Measurements from ENCODE around the gene MLIP.

MLIP gene

DNA sequence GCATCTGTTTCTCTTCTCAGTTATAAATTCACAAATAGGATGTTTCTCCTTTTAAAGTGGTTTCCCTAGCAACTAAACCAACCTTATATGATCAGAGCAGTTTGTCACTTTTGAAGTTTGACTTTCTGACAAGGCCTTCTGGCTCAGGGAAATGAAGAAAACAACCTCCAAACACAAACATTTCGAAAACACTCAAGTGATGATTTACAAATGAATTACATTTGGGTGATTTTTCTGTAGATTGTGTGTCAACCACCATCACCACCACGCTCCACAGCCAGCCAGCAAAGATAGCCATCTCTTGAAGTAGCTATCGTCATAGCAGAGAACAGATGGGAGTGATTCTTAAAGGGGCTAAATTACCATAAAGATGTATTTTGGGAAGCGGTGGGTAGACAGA is 16.5 kb upstream of the MLIP start:
- no peak for DNase-seq (ENCODE audit: insufficient read length, low spot score)
- no peak for FAIRE-seq

DNA sequence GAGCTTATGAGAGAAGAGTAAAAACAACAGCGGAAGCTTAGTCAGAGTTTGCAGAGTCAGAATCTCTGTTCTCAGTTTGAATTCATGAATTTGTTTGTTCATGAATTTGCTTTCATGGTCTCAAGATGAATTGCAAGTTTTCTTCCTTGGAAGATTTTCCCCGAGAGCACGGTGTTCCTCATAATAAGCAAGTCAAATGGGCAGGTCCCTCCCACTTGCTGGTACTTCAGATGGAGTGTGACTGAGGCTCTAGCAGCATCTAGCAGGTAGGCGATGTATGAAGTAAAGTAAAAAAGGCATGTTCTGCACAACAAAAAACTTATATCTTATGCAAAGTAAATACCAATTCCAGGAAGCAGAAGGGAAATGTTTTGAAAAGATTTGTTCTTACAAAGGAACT is 15.5 kb upstream of the MLIP start:
- FAIRE-seq (no peak), DNase-seq (ENCODE audit: insufficient read length, low spot score) (no peak)

DNA sequence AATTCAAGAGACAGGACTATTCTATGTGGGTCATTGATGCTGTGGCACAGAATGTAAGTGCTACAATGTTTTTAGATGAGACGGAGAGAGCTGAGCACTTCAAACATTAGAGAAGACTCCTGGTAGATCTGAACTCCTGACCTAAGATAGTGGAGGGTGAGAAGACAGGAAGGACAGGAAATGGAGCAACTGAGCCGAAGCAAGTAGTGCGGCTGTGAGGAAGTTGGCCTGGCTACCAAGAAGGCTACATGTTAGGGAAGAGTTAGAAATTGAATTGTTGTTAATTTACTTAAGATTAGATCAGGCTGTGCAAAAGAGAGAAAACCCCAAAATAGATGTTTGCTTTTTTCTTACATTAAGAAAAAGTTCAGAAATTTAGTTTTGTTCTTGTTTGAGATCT is 14.4 kb upstream of the MLIP start:
- no peak for DNase-seq (ENCODE audit: insufficient read length, low spot score)
- no peak for FAIRE-seq

DNA sequence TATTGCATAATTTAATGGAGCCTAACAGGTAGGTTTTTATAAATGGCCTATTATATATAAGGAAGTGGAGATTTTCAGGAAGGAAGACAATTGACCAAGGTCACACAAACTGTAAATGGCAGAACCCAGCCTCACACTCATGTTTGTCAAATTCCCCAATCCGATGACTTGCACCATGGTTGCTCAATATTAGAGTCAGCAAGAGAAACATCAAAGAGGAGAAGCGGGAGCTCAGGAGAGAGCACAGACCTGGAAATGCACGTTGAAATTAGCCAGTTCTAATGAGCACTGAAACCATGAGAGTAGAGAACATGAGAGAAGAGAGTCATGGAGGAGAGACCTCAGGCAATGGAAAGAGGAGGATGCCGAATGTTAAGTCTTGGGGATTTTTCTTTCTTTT is 13.5 kb upstream of the MLIP start:
- DNase-seq (ENCODE audit: insufficient read length, low spot score) (no peak), FAIRE-seq (no peak)

DNA sequence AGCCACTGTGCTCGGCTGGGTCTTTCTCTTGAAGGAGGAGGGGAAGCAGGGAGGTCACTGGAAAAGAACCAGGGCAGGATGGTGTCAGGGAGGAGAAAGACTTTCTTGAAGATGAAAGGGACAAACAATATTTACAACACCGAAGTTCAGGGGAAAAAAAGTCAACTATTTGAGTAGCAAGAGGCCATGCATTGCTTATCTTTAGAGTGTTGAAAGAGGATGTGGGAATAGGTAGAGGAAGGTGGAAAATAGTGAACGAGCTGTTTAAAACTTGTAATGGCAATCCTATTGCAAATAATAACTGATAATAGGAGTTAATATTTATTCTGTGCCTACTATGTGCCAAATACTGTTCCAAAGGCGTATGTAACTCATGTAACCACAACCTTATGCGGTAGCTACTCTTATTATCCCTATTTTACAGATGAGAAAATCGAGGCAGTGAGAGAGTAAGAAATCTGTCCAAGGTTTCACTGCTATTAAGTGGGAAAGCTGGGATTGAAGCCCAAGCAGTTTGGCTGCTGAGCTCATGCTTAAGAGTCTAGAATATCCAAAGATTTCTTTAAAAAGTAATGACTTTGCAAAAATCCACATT is 12.7 kb upstream of the MLIP start:
- no peak for FAIRE-seq

DNA sequence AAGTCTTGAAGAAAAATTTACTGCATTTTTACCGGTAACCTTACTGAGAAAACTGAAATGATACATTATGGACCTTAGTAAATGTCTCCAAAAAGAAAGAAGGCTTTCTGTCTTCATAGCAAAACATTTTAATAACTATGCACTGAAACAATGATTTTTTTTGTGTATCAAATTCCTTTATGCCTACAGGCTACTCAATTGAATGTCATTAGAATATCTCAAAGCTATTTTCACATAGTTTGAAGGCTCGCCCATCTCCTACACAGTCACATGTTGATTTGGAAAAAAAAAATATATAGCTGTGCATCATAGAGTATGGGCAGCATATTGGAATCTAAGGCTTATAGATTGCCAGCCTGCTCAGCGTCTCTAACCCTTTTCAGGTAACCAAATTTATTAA is 12.0 kb upstream of the MLIP start:
- peak; percentile 8 for FAIRE-seq
- DNase-seq (ENCODE audit: insufficient read length, low spot score) = no peak

More for the DNA sequence above, 12.7 kb upstream of the MLIP start:
- DNase-seq (ENCODE audit: insufficient read length, low spot score) = no peak

DNA sequence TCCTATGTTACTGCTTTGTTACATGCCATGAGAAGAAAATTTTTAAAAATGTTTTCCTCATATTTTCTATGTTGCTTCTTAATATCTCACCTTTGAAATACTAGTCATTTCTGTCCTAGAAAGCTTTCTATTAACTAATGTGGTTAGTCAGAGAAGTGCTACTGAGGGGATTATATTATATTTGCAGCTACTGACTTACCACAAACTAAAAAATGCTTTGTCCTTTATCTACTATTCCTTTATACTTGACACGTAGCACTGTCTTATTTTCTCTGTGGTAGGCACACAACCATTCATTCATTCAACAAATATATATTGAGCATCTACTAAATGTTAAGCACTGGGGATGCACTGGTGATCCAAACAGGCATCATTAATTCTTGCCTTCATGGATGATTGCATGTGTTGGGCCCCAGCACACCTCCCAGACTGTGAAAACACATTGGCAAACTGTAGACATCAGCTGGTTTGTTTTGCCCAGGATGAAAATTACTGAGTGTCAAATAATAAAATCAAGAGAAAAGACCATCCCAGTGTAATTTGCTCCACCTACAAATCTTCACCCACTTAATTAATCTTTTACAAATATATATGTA is 10.7 kb upstream of the MLIP start:
- FAIRE-seq = no peak
- no peak for DNase-seq (ENCODE audit: insufficient read length, low spot score)

DNA sequence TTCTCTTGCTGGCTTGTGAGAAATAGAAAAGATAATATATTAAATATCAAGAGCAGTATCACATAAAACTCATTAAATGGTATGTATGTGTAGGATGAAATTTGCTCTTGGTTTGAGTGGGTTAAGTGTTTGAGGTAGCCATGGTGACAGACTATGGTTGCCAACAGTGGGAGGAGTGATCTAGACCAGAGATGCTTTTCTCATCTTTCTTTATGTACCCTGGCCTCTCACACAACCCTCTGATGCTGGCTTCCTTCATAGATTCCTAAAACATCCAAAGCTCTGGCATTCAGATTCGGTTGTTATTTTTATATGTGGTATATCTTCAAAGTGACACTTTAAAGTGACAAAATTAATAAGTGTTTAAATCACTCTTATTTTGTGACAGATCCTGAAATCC is 9.0 kb upstream of the MLIP start:
- no peak for FAIRE-seq
- no peak for DNase-seq (ENCODE audit: insufficient read length, low spot score)

DNA sequence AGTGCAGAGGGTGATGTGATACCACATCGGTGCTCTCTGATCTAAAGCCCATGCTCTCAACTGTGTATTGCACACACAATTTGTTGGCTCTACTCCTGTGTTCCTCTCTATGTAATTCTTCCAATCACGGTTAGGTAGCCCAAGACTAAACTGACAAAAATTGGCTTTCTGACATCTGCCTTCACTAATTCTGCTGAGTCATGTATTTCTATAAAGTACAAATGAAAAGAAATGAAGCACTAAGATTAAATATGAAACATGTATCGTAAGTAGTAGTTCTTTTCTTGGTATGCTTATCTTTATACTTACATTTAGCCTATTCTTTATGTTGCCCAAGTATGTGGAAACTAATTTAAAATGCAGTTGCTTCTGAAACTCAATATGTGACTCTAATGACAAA is 7.7 kb upstream of the MLIP start:
- DNase-seq (ENCODE audit: insufficient read length, low spot score) (no peak), FAIRE-seq (no peak)

DNA sequence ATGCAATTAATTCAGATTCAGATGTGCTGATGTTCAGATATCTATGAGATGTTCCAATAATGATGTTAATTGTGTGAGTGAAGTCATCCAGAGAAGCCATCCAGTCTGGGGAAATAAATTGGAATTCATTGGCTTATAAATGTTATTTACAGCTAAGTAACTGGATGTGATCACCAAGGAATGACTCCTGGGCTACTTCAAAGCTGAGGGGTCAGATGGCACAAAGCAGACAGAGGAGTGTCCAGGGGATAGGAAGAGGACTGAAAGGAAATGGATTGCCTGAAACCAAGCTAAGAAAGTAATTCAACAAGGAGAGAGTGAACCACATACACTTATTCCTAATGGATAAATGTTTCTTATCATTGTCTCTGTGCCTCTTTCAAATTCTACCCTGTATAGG is 4.5 kb upstream of the MLIP start:
- no peak for DNase-seq (ENCODE audit: insufficient read length, low spot score)
- no peak for FAIRE-seq

DNA sequence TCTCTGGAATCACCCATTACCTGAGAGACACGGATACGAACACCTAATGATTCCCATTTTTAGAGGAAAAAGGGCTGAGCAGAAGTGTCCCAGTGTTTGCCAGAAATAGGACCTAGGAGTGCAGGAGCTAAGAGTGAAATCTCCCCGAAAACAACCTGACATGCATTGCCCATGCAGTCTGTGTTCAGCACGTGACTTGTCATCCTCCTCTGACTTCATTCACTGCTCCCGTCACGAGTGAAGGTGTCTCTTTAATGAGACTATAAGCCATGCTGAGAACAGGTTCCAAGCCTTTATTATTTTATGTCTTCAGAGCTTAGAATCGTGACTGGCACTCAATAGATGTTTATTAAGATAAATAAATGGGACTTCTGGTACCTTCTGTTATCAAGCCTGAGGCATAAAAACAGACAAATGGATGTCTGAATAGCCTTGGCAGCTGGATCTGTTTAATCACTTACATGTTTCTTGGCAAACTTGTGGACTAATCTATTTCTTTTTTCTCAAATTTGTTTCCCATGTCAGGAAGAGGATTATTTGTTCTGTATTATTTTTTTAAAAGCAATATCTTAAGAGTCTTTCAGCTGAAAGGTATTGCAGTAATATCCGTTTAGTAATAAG is 3.7 kb upstream of the MLIP start:
- FAIRE-seq (no peak), DNase-seq (ENCODE audit: insufficient read length, low spot score) (no peak)

DNA sequence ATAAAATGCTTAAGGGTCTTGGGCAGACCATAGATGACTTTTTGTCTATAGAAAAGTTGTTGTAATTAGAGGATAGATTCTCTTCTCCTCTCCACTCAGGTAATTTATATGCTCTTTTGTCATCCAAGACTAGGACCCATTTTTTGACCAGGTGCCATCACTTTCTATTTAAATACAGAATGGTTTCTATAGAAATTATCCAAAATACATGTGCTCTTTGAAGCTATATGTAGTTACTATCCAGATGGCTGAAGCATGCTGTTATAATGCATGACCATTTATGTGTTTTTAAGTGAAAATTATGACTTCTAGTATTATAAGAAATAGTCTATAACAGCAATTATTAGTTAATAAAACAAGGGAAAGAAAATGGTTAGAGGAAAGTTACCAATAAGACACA is 3.0 kb upstream of the MLIP start:
- no peak for FAIRE-seq
- no peak for DNase-seq (ENCODE audit: insufficient read length, low spot score)

DNA sequence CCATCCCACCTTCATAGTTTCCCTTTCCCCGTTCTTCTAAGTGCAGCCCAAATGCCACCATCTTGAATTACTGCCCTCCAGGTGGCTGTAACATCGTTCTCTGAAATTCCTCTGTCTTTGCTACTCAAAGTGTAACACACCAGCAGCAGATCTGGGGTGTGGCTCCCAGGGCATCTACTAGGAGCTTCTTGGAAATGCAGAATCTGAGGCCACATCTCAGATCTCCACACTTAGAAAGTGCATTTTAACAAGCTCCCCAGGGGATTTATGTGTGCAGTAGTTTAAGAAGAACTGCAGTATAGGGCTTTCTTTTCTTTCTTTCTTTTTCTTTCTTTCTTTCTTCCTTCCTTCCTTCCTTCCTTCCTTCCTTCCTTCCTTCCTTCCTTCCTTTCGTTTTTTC is 1.7 kb upstream of the MLIP start:
- DNase-seq (ENCODE audit: insufficient read length, low spot score) (no peak), FAIRE-seq (no peak)

DNA sequence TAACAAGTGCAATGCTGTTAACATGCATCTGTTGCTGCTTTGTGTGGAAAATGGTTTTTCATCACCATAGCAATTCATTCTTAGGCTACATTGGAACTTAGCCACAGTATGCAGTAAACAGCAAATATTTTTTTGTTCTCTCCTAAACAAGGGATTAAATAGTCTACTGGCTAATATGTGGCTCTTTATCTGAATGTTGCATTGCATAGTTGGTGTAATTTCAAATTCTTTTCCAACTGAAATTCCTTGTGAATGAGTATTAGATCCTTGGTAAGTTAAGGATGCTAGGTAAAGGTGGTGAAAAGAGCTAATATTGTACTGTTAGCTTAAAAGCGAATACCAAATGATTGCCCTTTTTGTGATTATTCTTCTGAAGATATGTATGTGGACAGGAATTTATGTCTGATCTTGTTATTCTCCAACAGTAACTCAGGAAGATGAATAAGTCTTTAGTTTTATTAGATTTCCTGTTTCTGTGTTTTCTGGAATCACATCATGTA is 958 bp downstream of the MLIP start:
- no peak for DNase-seq (ENCODE audit: insufficient read length, low spot score)

DNA sequence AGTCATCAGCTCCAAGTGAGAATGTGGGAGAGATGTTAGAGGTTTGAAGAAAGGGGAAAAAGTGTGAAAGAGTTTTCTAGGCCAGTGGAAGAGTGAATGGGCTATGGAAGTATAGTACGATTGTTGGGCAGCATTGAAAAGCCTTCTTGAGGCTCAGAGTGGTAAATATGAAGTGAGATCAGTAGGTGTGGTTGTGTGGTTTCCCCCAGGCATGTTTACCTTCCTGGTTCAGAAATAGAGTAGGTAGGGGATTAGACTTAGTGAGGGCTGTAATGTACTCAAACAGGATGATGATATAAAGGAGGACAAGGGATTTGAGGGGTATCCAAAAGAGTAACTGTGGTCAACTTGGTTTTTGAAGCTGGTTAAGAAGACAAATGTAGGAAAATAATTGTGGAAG is 3.7 kb downstream of the MLIP start:
- FAIRE-seq = no peak
- no peak for DNase-seq (ENCODE audit: insufficient read length, low spot score)

More for the DNA sequence above, 958 bp downstream of the MLIP start:
- no peak for FAIRE-seq

DNA sequence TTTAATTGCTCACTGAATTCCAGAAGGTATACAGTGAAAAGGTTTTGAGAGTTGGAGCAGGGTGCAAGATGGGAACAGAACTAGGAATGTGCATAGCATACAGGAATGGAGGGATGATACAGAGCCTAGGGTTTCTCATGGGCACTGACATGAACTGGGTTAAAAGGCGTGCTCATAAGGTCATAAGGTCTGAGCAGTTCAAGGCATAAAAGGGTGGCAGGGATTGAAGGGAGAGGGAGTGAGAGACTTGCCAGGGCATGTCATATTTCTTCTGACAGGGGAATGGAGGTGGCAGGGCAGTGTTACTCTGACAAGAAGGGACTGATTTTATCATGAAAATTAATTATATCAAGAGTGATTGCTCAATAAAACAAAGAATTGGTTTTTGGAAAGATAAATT is 4.7 kb downstream of the MLIP start:
- FAIRE-seq = no peak

DNA sequence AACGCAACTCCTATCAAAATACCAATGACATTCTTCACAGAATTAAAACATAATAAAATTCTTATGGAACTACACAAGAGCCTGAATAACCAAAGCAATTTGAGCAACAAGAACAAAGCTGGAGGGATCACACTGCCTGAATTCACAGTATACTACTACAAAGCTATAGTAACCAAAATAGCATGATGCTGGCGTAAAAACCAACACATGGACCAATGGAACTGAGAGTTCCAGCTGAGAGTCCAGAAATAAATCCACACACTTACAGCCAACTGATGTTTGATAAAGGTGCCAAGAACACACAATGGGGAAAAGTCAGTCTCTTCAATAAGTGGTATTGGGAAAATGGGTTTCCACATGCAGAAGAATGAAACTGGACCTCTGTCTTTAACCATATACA is 6.9 kb downstream of the MLIP start:
- DNase-seq (ENCODE audit: insufficient read length, low spot score) = no peak
- no peak for FAIRE-seq

More for the DNA sequence above, 4.7 kb downstream of the MLIP start:
- no peak for DNase-seq (ENCODE audit: insufficient read length, low spot score)

DNA sequence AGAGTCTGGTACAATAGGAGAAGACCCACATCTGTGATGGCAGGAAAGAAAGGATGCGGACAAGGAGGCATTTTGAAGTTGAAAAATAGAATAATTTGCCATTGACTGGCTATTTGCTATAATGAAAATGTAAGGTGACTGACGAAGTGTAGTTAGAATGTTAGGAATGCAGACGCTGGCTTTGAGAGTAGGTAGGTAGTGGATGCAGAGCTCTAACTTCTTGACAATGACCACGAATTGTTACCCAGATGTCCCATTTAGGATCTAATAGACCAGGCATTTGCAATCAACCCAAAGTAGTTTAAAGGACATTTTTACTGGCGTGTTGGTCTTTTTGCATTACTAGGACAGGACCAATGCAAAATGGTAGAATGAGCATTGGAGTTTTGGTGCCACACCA is 14.2 kb downstream of the MLIP start:
- no peak for FAIRE-seq
- no peak for DNase-seq (ENCODE audit: insufficient read length, low spot score)

DNA sequence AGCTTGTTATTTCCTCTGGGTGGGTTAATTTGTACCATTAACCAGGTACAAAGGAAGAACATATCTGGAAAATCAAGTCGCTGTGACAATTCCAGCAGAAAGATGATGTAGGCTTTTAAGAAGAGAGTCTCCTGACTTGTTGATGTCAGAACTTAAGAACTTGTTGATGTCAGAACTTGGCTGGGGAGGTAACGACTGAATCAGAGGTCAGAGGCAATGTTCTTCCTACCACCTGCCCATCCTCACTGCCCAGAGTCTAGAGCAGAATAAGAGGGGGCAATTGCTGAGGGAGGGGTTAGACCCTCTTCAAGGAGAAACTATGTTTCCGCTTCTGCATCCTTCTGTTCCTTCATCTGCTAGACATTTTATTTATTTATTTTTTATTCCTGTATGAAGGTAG is 18.9 kb downstream of the MLIP start:
- DNase-seq (ENCODE audit: insufficient read length, low spot score) = no peak
- no peak for FAIRE-seq

DNA sequence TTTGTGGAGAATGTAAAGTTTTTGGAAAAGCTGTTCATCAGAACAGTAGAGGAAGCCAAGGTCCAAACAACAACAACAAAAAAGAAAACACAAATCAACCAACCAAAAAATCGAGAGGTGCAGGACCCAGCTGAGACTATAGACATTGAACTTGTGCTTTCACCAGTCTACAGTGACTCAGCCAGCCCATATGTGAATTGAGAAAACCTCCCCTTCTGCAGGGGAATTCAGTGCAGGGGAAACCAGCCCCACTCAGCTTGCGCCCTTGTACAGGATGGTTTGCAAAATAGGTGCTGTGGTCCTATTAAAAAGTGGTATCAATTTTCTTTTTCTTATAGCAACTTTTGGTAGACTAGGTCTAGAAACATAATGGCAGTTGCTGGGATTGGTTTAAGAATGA is 21.3 kb downstream of the MLIP start:
- no peak for FAIRE-seq

DNA sequence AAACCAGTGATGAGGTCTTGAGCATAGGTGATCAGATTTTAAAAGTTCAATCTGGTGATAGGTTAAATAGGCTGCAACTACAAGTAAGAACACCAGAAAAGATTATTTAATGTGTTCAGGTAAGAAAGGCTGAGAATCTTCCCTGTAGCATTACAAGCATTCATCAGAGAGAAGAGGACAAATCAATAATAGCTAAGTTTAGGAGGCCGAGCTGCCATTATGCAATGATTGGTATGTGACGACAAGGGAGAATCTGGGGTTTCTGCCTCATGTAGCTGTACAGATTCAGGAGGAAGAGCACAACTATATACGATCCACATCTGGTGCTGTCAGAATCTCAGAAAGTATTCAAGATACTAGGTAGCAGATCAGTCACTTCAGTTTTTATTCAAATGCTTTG is 21.9 kb downstream of the MLIP start:
- FAIRE-seq (no peak), DNase-seq (ENCODE audit: insufficient read length, low spot score) (no peak)

More for the DNA sequence above, 21.3 kb downstream of the MLIP start:
- DNase-seq (ENCODE audit: insufficient read length, low spot score) = no peak

DNA sequence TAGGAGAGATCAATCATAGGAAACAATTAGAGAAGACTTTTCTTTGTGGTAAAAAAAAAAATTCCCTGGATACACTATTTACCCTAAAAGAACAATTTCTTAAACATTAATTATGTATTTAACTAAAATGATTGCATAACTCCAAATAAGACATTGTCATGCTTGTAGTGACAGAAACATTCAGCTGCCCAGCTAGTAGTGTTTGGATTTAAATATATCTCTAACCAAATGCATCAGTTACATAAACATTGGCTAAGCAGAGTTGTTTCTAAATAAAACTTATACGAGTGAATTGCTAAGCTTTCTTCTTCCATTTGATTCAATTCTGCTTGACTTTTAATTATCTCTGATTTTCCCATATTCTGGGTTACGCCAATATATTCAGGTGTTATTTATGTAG is 23.7 kb downstream of the MLIP start:
- DNase-seq (ENCODE audit: insufficient read length, low spot score) (no peak), FAIRE-seq (no peak)
